Panc1 (cell line): Measurements from ENCODE around the gene PITX2.

ENCODE experiments used
- CTCF ChIP-seq: fragments of 450-650 bp; IDR thresholded peaks from 2 replicates; pipeline ENCODE4 v1.5.1; 2017; ENCODE audit warnings: mild to moderate bottlenecking
- POLR2AphosphoS5 ChIP-seq: IDR thresholded peaks from 2 replicates; pipeline ENCODE4 v1.6.1; 2012; ENCODE audit warnings: mild to moderate bottlenecking, low read depth, low read length, moderate library complexity
- SIN3A ChIP-seq: IDR thresholded peaks from 2 replicates; pipeline ENCODE4 v1.6.1; 2012; ENCODE audit warnings: low read depth, mild to moderate bottlenecking, low read length, moderate library complexity, borderline replicate concordance; ENCODE audit not compliant: insufficient read depth
- TCF7L2 ChIP-seq: IDR thresholded peaks from 2 replicates; pipeline ENCODE4 v1.6.1; 2011; ENCODE audit warnings: mild to moderate bottlenecking, low read depth, low read length, inconsistent platforms
- TF ChIP-seq, protein P1 (sequence below), 2 experiments: IDR thresholded peaks; 2 replicates each; pipeline ENCODE4 v1.6.1; 2011 to 2012; ENCODE audit warnings: low read depth in 2 of 2, control low read depth in 1 of 2, low read length in 1 of 2, mild to moderate bottlenecking in 1 of 2, moderate library complexity in 1 of 2; ENCODE audit not compliant: insufficient read depth in 1 of 2

GRCh38 chr4:110596431-110596830 lies 26.4 kb downstream of the PITX2 start:
- TF ChIP-seq CTCF (no peak), POLR2AphosphoS5 (no peak), SIN3A (no peak), TCF7L2 (no peak)
- TF ChIP-seq, protein P1, sequence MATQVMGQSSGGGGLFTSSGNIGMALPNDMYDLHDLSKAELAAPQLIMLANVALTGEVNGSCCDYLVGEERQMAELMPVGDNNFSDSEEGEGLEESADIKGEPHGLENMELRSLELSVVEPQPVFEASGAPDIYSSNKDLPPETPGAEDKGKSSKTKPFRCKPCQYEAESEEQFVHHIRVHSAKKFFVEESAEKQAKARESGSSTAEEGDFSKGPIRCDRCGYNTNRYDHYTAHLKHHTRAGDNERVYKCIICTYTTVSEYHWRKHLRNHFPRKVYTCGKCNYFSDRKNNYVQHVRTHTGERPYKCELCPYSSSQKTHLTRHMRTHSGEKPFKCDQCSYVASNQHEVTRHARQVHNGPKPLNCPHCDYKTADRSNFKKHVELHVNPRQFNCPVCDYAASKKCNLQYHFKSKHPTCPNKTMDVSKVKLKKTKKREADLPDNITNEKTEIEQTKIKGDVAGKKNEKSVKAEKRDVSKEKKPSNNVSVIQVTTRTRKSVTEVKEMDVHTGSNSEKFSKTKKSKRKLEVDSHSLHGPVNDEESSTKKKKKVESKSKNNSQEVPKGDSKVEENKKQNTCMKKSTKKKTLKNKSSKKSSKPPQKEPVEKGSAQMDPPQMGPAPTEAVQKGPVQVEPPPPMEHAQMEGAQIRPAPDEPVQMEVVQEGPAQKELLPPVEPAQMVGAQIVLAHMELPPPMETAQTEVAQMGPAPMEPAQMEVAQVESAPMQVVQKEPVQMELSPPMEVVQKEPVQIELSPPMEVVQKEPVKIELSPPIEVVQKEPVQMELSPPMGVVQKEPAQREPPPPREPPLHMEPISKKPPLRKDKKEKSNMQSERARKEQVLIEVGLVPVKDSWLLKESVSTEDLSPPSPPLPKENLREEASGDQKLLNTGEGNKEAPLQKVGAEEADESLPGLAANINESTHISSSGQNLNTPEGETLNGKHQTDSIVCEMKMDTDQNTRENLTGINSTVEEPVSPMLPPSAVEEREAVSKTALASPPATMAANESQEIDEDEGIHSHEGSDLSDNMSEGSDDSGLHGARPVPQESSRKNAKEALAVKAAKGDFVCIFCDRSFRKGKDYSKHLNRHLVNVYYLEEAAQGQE (IDR thresholded peaks at IDR 0.05; ENCODE audit: insufficient read depth in 1 of 2, low read depth in 2 of 2, low read length in 1 of 2) = no peak
